Prostate gland (tissue), 2 donors: ENCODE results near the gene SLC5A9. TPM values are rescaled to one million over a fixed set of nuclear protein-coding genes. Genes with fewer than 3 reads are reported as not detected.

Source experiments
- DNase-seq: peaks from one replicate; pipeline ENCODE4 v3.0.0-alpha.2; 2019; ENCODE audit warnings: low spot score
- H3K27ac ChIP-seq, 2 donors: fragments of 200-600 bp; sonication (generic); 2 replicates each; pipeline ENCODE4 v1.5.1; 2017 to 2019
- H3K27me3 ChIP-seq: fragments of 200-600 bp; sonication (generic); replicated peaks from 2 replicates; pipeline ENCODE4 v1.5.1; 2019; ENCODE audit not compliant: insufficient read depth
- H3K36me3 ChIP-seq, 2 donors: fragments of 200-600 bp; sonication (generic); 1 replicate in 1 of 2; 2 replicates in 1 of 2; pipeline versions ENCODE4 v1.5.1 to v1.8.1; 2017 to 2019
- H3K4me1 ChIP-seq: fragments of 200-600 bp; sonication (generic); replicated peaks from 2 replicates; pipeline ENCODE4 v1.5.1; 2019
- H3K4me3 ChIP-seq, 2 donors: fragments of 200-600 bp; sonication (generic); 2 replicates each; pipeline ENCODE4 v1.5.1; 2017 to 2019
- H3K9me3 ChIP-seq: fragments of 200-600 bp; sonication (generic); 2 replicates; pipeline ENCODE4 v1.5.1; 2017
- CTCF ChIP-seq, 4 experiments: fragments of 200-600 bp in 2 of 4; fragments of 450-650 bp in 2 of 4; sonication (generic) in 2 of 4; IDR thresholded peaks; 1 replicate in 3 of 4; 2 replicates in 1 of 4; pipeline ENCODE4 v1.5.1; 2016 to 2019; ENCODE audit warnings: antibody characterized with exemption in 4 of 4, mild to moderate bottlenecking in 2 of 4, moderate library complexity in 2 of 4
- POLR2A ChIP-seq: fragments of 450-650 bp; IDR thresholded peaks from one replicate; pipeline ENCODE4 v1.6.1; 2016; ENCODE audit warnings: antibody characterized with exemption, mild to moderate bottlenecking
- POLR2AphosphoS5 ChIP-seq: sonication (generic); formaldehyde crosslinking; IDR thresholded peaks from one replicate; pipeline ENCODE4 v1.6.1; 2017; ENCODE audit warnings: antibody characterized with exemption
- WGBS: methylation state at CpG from one replicate; pipeline ENCODE4 v1.1.5; 2018; 5-methylcytosine and 5-hydroxymethylcytosine counted together
- intact Hi-C: fragments of 100-400 bp; cut with DNase I; formaldehyde crosslinking; loops from one replicate; pipeline ENCODE4 v1.14.2; 2022
- total RNA-seq, 2 donors: library from RNA; depleted of rRNA; stranded (reverse); fragments of >200 nt; gene quantifications; one replicate each; pipeline ENCODE4 v1.1.0, GENCODE V29; 2016

The SLC5A9 gene
- total RNA-seq, 2 donors from 2014 or later = not detected

- no peaks in the 10 kb centered on the region for H3K9me3 ChIP-seq
- intact Hi-C loops = no loop called here
- peak overlapping the region in 1 of 2 donors; percentile 25 for H3K27ac ChIP-seq
- H3K36me3 ChIP-seq = no peaks in the 10 kb centered on the region
- no peak for DNase-seq
- H3K4me1 ChIP-seq = no peaks in the 10 kb centered on the region
- WGBS = 98% methylated on average over 3 of the region's 3 CpGs
- no peaks in the 10 kb centered on the region for H3K27me3 ChIP-seq
- no peak overlapping the region for H3K4me3 ChIP-seq
- TF ChIP-seq CTCF (IDR thresholded peaks at IDR 0.05) (no peak), POLR2A (no peak), POLR2AphosphoS5 (no peak)
These were observed 29.3 kb downstream of the SLC5A9 start for GRCh38 chr1:48251821-48252220.

GRCh38 chr1:48254254-48254653 is 31.7 kb downstream of the SLC5A9 start:
- Histone ChIP-seq H3K9me3 (no peaks in the 10 kb centered on the region), H3K27me3 (no peaks in the 10 kb centered on the region), H3K36me3 (no peaks in the 10 kb centered on the region), H3K27ac (no peak overlapping the region), H3K4me1 (no peaks in the 10 kb centered on the region), H3K4me3 (no peak overlapping the region)
- WGBS = 95% methylated on average over 1 of the region's 1 CpG
- intact Hi-C loops = no loop called here
- no peak for DNase-seq
- TF ChIP-seq CTCF (IDR thresholded peaks at IDR 0.05) = no peak
- no peak for TF ChIP-seq POLR2A
- TF ChIP-seq POLR2AphosphoS5 = no peak

GRCh38 chr1:48258106-48258505 is 35.6 kb downstream of the SLC5A9 start:
- H3K36me3 ChIP-seq = no peaks in the 10 kb centered on the region
- H3K4me3 ChIP-seq = no peak overlapping the region
- H3K27ac ChIP-seq = no peak overlapping the region
- TF ChIP-seq POLR2A (no peak), POLR2AphosphoS5 (no peak), CTCF (IDR thresholded peaks at IDR 0.05) (no peak)
- no peak for DNase-seq
- no peaks in the 10 kb centered on the region for H3K9me3 ChIP-seq
- intact Hi-C loops = no loop called here
- H3K27me3 ChIP-seq = no peaks in the 10 kb centered on the region
- H3K4me1 ChIP-seq = no peaks in the 10 kb centered on the region
- WGBS = 100% methylated on average over 1 of the region's 1 CpG

GRCh38 chr1:48261881-48262400 is 39.4 kb downstream of the SLC5A9 start:
- no peak overlapping the region for H3K27ac ChIP-seq
- H3K27me3 ChIP-seq = no peaks in the 10 kb centered on the region
- no peak overlapping the region for H3K4me3 ChIP-seq
- TF ChIP-seq POLR2A (no peak), POLR2AphosphoS5 (no peak), CTCF (IDR thresholded peaks at IDR 0.05) (no peak)
- no peak for DNase-seq
- no peaks in the 10 kb centered on the region for H3K4me1 ChIP-seq
- intact Hi-C loops = no loop called here
- no peaks in the 10 kb centered on the region for H3K9me3 ChIP-seq
- H3K36me3 ChIP-seq = no peaks in the 10 kb centered on the region

- Histone ChIP-seq H3K9me3 (no peaks in the 10 kb centered on the region), H3K27me3 (no peaks in the 10 kb centered on the region), H3K4me3 (no peak overlapping the region), H3K27ac (no peak overlapping the region), H3K36me3 (no peaks in the 10 kb centered on the region), H3K4me1 (no peaks in the 10 kb centered on the region)
- DNase-seq = no peak
- 24% methylated on average over 1 of the region's 1 CpG for WGBS
- intact Hi-C loops = no loop called here
- TF ChIP-seq CTCF (IDR thresholded peaks at IDR 0.05) (no peak), POLR2AphosphoS5 (no peak), POLR2A (no peak)
These were observed 40.5 kb downstream of the SLC5A9 start for GRCh38 chr1:48263041-48263440.
